Glutamatergic neuron (in vitro differentiated cells): ENCODE results near the gene ZNF329. TPM values are rescaled to one million over a fixed set of nuclear protein-coding genes. Genes with fewer than 3 reads are reported as not detected.

Experiments
- DNase-seq: peaks from one replicate; pipeline ENCODE4 v3.0.0; 2022
- H3K27ac Mint-ChIP-seq: one replicate; pipeline ENCODE4 v1.8.0; 2020; ENCODE audit warnings: mild to moderate bottlenecking, mixed read lengths, inconsistent platforms; ENCODE audit not compliant: unreplicated experiment
- H3K27me3 Mint-ChIP-seq: one replicate; pipeline ENCODE4 v1.8.0; 2020; ENCODE audit warnings: mild to moderate bottlenecking, moderate library complexity, mixed read lengths, inconsistent platforms; ENCODE audit not compliant: unreplicated experiment
- H3K36me3 Mint-ChIP-seq: one replicate; pipeline ENCODE4 v1.8.0; 2020; ENCODE audit warnings: mild to moderate bottlenecking, mixed read lengths, inconsistent platforms; ENCODE audit not compliant: unreplicated experiment
- H3K4me1 Mint-ChIP-seq: one replicate; pipeline ENCODE4 v1.8.0; 2020; ENCODE audit warnings: mild to moderate bottlenecking, low read depth, mixed read lengths, inconsistent platforms; ENCODE audit not compliant: unreplicated experiment
- H3K4me3 Mint-ChIP-seq: one replicate; pipeline ENCODE4 v1.8.0; 2020; ENCODE audit warnings: mild to moderate bottlenecking, mixed read lengths, inconsistent platforms; ENCODE audit not compliant: unreplicated experiment
- H3K9me3 Mint-ChIP-seq: one replicate; pipeline ENCODE4 v1.8.0; 2020; ENCODE audit warnings: mild to moderate bottlenecking, moderate library complexity, mixed read lengths, inconsistent platforms; ENCODE audit not compliant: unreplicated experiment
- CTCF ChIP-seq: fragments of 200-600 bp; sonication (generic); IDR thresholded peaks from one replicate; pipeline ENCODE4 v1.5.0; 2021; ENCODE audit not compliant: partially characterized antibody, unreplicated experiment
- total RNA-seq: library from RNA; stranded (reverse); fragmentation: NEBNext Ultra II Directional; extraction: Animal tissue kit (Norgen Biotek cat#: 25700); gene quantifications from one replicate; pipeline ENCODE4 v1.2.1, GENCODE V29; 2021; ENCODE audit not compliant: unreplicated experiment

ZNF329 gene
- total RNA-seq, 1 donor from 2014 or later, result 14.1 TPM

GRCh38 chr19:58118979-58119733 lies 31.4 kb downstream of the ZNF329 start:
- Mint-ChIP-seq H3K27ac (no peak overlapping the region), H3K27me3 (peaks cover 6% of the 10 kb centered on the region), H3K4me3 (peak overlapping the region; percentile 30), H3K36me3 (peaks cover 55% of the 10 kb centered on the region), H3K9me3 (peaks cover 38% of the 10 kb centered on the region), H3K4me1 (no peaks in the 10 kb centered on the region)
- no peak for TF ChIP-seq CTCF
- no peak for DNase-seq

- H3K9me3 Mint-ChIP-seq, result peaks cover 38% of the 10 kb centered on the region
- no peaks in the 10 kb centered on the region for H3K4me1 Mint-ChIP-seq
- peaks cover 6% of the 10 kb centered on the region for H3K27me3 Mint-ChIP-seq
- no peak for DNase-seq
- H3K27ac Mint-ChIP-seq, result no peak overlapping the region
- TF ChIP-seq CTCF, result no peak
- H3K4me3 Mint-ChIP-seq, result no peak overlapping the region
- peaks cover 50% of the 10 kb centered on the region for H3K36me3 Mint-ChIP-seq
Observed at GRCh38 chr19:58117841-58118575, 32.6 kb downstream of the ZNF329 start.

GRCh38 chr19:58108546-58108817 lies 42.1 kb downstream of the ZNF329 start:
- H3K4me3 Mint-ChIP-seq, result no peak overlapping the region
- H3K27ac Mint-ChIP-seq, result no peak overlapping the region
- H3K27me3 Mint-ChIP-seq, result no peaks in the 10 kb centered on the region
- no peak for DNase-seq
- peaks cover 21% of the 10 kb centered on the region for H3K36me3 Mint-ChIP-seq
- no peak for TF ChIP-seq CTCF
- H3K4me1 Mint-ChIP-seq, result no peaks in the 10 kb centered on the region
- peaks cover 29% of the 10 kb centered on the region for H3K9me3 Mint-ChIP-seq

- DNase-seq, result no peak
- no peak overlapping the region for H3K4me3 Mint-ChIP-seq
- H3K4me1 Mint-ChIP-seq, result no peaks in the 10 kb centered on the region
- H3K36me3 Mint-ChIP-seq, result peaks cover 25% of the 10 kb centered on the region
- no peak overlapping the region for H3K27ac Mint-ChIP-seq
- H3K27me3 Mint-ChIP-seq, result no peaks in the 10 kb centered on the region
- TF ChIP-seq CTCF, result no peak
- H3K9me3 Mint-ChIP-seq, result peaks cover 29% of the 10 kb centered on the region
Observed at GRCh38 chr19:58107778-58108545, 42.6 kb downstream of the ZNF329 start.
